Activated T-cell treated with anti-CD3 and anti-CD28 coated beads for 1 hour (primary cell): ENCODE data around the gene GALNTL6.

ENCODE experiments used
- DNase-seq: peaks from one replicate; pipeline ENCODE4 v3.0.0-alpha.2; 2020; ENCODE audit warnings: low read depth

GALNTL6 gene

GRCh38 chr4:172125443-172125842 is 312.2 kb downstream of the GALNTL6 start:
- no peak for DNase-seq

- no peak for DNase-seq
Observed at GRCh38 chr4:172127168-172127567, 314.0 kb downstream of the GALNTL6 start.

GRCh38 chr4:172129593-172129992 is 316.4 kb downstream of the GALNTL6 start:
- DNase-seq, result no peak

GRCh38 chr4:172134521-172134920 is 321.3 kb downstream of the GALNTL6 start:
- DNase-seq, result no peak

GRCh38 chr4:172141025-172141424 is 327.8 kb downstream of the GALNTL6 start:
- DNase-seq, result no peak

GRCh38 chr4:172142281-172142741 is 329.1 kb downstream of the GALNTL6 start:
- no peak for DNase-seq

GRCh38 chr4:172143605-172144314 is 330.6 kb downstream of the GALNTL6 start:
- DNase-seq, result no peak

GRCh38 chr4:172147687-172148086 is 334.5 kb downstream of the GALNTL6 start:
- no peak for DNase-seq

GRCh38 chr4:172149329-172149728 is 336.1 kb downstream of the GALNTL6 start:
- DNase-seq, result no peak

- DNase-seq, result no peak
Observed at GRCh38 chr4:172152284-172152683, 339.1 kb downstream of the GALNTL6 start.

GRCh38 chr4:172153719-172154118 is 340.5 kb downstream of the GALNTL6 start:
- no peak for DNase-seq

- DNase-seq, result no peak
Observed at GRCh38 chr4:172155838-172156345, 342.7 kb downstream of the GALNTL6 start.

GRCh38 chr4:172157946-172158345 is 344.7 kb downstream of the GALNTL6 start:
- DNase-seq, result no peak

GRCh38 chr4:172163215-172163614 is 350.0 kb downstream of the GALNTL6 start:
- no peak for DNase-seq

GRCh38 chr4:172168888-172169287 is 355.7 kb downstream of the GALNTL6 start:
- DNase-seq, result no peak

- DNase-seq, result no peak
Observed at GRCh38 chr4:172169871-172170270, 356.7 kb downstream of the GALNTL6 start.

- DNase-seq, result no peak
Observed at GRCh38 chr4:172173206-172173605, 360.0 kb downstream of the GALNTL6 start.

- no peak for DNase-seq
Observed at GRCh38 chr4:172177382-172177781, 364.2 kb downstream of the GALNTL6 start.

GRCh38 chr4:172188248-172188988 is 375.2 kb downstream of the GALNTL6 start:
- DNase-seq, result no peak

GRCh38 chr4:172202480-172203076 is 389.4 kb downstream of the GALNTL6 start:
- DNase-seq, result no peak

- DNase-seq, result no peak
Observed at GRCh38 chr4:172207258-172207657, 394.1 kb downstream of the GALNTL6 start.

GRCh38 chr4:172207886-172208285 is 394.7 kb downstream of the GALNTL6 start:
- no peak for DNase-seq

GRCh38 chr4:172220679-172221078 is 407.5 kb downstream of the GALNTL6 start:
- no peak for DNase-seq
